NB4 (cell line): ENCODE results near the gene NT5DC4.

ENCODE experiments used
- POLR2A ChIP-seq: IDR thresholded peaks from 2 replicates; pipeline ENCODE4 v1.6.1; 2011; ENCODE audit warnings: mild to moderate bottlenecking; ENCODE audit not compliant: insufficient read length; ENCODE audit errors: extremely low read depth
- TF ChIP-seq, protein P1 (sequence below): IDR thresholded peaks from one replicate; pipeline ENCODE4 v1.5.1; 2012; ENCODE audit warnings: low read depth, low read length

DNA sequence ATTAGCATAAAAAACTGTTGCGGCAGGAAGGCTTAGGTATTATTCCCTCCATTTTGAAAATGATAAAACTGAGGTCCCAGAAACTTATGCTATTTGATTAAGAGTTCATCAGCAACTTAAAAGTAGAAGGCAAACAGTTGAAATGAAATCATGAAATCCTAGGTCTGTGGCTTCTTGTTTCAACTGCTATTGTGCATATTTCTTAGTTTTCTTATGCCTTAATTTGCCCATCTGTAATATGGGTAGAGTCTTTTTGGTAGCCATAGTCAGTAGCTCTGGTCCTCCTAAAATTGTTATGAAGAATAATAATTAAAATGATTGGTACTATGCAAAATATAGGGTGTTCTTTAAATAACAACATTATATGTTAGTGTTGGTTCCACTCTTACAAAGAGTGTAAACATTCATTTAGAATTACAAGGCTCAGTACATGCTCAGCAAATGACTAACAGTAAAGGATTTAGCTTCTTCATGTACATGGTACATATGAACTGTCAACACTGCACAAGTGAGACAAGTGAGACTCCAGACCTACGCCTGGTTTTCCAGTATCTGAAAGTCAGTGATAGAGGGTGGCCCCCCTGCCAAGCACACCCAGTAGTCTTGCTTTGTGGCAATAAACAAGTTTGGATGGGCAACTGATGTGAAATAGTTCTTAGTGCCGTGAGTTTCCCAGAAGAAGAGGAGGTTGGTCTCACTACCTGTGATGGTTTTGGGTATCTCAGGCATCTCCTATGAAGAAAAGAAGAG is 53.9 kb downstream of the NT5DC4 start:
- no peak for TF ChIP-seq POLR2A
- TF ChIP-seq, protein P1, sequence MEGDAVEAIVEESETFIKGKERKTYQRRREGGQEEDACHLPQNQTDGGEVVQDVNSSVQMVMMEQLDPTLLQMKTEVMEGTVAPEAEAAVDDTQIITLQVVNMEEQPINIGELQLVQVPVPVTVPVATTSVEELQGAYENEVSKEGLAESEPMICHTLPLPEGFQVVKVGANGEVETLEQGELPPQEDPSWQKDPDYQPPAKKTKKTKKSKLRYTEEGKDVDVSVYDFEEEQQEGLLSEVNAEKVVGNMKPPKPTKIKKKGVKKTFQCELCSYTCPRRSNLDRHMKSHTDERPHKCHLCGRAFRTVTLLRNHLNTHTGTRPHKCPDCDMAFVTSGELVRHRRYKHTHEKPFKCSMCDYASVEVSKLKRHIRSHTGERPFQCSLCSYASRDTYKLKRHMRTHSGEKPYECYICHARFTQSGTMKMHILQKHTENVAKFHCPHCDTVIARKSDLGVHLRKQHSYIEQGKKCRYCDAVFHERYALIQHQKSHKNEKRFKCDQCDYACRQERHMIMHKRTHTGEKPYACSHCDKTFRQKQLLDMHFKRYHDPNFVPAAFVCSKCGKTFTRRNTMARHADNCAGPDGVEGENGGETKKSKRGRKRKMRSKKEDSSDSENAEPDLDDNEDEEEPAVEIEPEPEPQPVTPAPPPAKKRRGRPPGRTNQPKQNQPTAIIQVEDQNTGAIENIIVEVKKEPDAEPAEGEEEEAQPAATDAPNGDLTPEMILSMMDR: no peak
